ENCODE measurements around the gene FAM240B.

Gene FAM240B

GRCh38 chr9:38720083-38720745 lies at the start of gene FAM240B:
TSS of gene FAM240B (minus strand) at chr9:38720133. CDS start at chr9:38703999, 16,134 bp downstream.
- no peak for DNase-seq (ENCODE audit: low spot score)

GRCh38 chr9:38768351-38768761 lies 48.4 kb upstream of the FAM240B start:
- DNase-seq (ENCODE audit: low spot score): no peak

DNA sequence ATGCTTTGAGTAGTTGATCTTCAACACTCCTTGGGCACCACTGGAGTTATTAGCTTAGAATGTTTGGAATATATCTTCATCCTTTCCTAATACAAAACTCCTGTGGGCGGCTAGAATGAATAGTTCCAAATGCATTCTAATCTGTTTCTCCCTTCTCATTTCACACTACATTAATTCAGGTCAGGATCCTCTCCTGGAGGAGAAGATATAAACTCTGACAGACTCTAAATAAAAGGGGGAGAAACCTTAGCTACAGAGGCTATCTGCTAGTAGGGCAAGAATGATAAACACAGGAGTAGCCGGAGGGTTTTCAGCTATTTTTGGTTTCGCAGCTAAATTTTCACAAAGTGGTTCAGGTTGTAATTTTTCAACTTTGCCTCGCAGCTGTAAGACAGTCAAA lies 45.2 kb upstream of the FAM240B start:
- DNase-seq (ENCODE audit: low spot score): no peak

DNA sequence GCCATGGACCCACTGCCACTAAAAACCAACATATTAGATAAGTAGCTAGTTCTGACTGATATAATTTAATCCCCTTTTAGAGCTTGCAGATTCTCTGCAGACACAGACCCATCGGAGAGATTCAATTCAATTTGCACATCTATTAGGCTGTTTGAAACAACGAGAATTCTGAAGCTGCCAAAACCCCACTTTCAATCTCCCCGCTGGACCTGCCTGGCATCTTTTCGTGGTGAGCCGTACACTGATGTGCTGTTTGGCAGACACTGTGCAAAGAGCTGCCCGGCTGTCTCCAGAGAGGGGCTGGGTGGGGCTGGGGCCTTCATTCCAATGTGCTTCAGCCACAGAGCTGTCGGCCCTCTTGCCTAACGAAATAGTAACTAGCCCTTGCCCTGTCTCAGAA lies 42.1 kb upstream of the FAM240B start:
- no peak for DNase-seq (ENCODE audit: low spot score)

- DNase-seq (ENCODE audit: low spot score): no peak
Observed at GRCh38 chr9:38761339-38761738, 41.4 kb upstream of the FAM240B start.

GRCh38 chr9:38756702-38757101 lies 36.8 kb upstream of the FAM240B start:
- no peak for DNase-seq (ENCODE audit: low spot score)

DNA sequence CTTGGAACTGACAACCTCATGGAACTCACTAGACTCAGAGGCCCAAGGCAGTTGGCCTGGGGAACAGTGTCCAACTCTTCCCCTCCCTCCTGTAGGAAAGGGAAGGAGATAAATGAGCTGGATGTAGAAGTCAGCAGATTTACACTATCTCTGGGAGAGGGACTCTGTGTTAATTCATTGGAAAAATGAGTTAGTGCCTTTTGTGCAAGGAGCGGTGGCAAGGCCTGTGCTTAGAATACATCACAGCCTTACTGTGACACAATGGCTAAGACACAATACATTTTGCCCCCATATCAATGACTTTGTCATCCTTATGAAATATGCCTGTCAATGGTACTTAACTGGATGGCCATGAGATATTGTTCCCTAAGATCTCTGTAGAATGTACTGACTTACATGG lies 28.0 kb upstream of the FAM240B start:
- DNase-seq (ENCODE audit: low spot score): no peak

GRCh38 chr9:38747067-38747466 lies 27.1 kb upstream of the FAM240B start:
- no peak for DNase-seq (ENCODE audit: low spot score)

DNA sequence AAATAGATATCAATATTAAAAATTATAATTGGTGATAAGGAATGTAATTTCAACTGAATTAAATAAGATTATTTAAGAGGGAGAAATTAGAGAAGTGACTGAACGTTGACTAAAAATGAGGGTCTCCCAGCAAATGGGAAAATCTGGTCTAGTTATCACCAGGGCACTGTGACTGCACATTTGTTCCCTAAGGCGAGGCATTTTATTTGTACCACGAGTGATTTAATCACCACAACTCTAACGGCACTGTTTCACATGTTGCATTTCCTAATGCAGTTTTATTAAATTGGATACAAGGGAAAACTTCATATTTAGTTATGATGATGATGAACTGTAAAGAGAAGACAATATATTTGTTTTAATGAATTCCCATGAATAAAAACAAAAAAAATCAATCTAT lies 26.4 kb upstream of the FAM240B start:
- DNase-seq (ENCODE audit: low spot score): no peak

- DNase-seq (ENCODE audit: low spot score): no peak
Observed at GRCh38 chr9:38744484-38744883, 24.6 kb upstream of the FAM240B start.

DNA sequence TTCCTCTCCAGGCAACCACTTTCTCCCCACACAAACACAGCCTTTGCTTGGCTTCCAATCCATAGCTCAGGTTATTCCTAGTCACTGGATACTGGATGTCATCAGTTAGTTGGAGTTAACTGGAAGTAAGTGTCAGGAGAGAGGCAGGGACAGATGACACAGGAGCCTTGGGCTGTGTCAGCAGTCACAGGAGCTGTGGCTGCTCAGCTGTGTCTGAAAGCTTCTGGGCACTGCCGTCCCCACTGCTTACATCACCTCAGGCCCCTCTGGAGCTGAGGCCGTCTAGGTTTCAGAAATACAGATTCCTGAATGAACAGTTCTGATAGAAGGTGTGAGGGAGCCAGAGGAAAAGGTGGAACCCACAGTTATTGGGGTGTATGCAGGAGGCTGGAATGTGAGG lies 17.3 kb upstream of the FAM240B start:
- DNase-seq (ENCODE audit: low spot score): no peak

GRCh38 chr9:38734831-38735230 lies 14.9 kb upstream of the FAM240B start:
- no peak for DNase-seq (ENCODE audit: low spot score)

DNA sequence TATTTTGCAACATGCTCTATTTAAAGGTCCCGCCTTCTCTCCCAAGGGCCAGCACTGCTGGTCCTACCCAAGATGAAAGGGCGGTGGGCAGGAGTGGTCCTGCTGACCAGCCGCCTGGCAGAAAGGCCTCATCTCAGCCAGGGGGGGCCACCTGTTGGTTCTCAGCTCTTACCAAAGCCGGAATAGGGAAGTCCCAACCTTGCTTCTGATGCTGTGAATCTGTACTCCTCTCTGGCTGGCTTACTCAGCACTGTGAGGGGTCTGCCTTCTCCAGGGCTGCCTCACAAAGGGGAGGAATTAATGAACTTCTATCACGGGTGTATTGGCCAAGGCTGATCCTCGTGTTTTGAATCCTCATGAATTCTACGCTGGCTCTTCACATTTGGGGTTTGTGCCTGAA lies 13.6 kb upstream of the FAM240B start:
- DNase-seq (ENCODE audit: low spot score): no peak

GRCh38 chr9:38732885-38733284 lies 13.0 kb upstream of the FAM240B start:
- no peak for DNase-seq (ENCODE audit: low spot score)

GRCh38 chr9:38727497-38728001 lies 7.6 kb upstream of the FAM240B start:
- DNase-seq (ENCODE audit: low spot score): peak; percentile 23

DNA sequence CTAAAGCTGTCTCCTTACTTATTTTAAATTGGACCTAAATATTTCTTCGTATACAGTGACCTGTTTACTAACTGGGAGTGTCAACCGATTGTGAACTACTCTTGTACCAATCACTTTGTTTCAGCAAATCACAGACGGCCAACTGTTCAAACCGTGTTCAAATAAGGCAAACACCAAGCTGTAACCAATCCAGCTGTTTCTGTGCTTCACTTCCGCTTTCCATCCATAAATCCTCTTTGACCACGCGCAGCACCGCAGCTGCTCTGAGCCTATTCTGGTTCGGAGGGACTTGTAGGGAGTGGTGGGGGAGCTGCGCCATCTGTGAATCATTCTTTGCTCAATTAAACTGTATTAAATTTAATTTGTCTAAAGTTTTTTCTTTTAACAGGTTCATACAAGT lies 4.8 kb upstream of the FAM240B start:
- no peak for DNase-seq (ENCODE audit: low spot score)

DNA sequence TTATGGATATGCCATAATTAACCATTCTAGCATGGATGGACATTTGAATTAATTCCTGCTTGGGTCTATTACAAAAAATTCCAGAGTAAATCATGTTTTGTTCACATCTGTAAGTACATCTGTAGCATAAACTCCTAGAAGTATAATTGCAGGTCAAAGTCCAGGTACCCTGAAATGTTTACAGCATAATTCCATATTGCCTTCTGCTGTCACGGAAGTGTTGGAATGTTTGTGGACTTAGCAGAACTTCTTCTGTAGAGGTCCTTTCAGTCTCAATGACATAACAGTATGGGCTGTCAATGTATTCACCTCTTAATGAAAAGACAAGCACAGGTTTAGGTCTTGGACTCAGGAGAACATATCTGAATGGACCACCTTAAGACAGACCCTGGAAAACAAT lies 1.8 kb downstream of the FAM240B start:
- DNase-seq (ENCODE audit: low spot score): no peak

- no peak for DNase-seq (ENCODE audit: low spot score)
Observed at GRCh38 chr9:38715684-38716083, 4.2 kb downstream of the FAM240B start.

DNA sequence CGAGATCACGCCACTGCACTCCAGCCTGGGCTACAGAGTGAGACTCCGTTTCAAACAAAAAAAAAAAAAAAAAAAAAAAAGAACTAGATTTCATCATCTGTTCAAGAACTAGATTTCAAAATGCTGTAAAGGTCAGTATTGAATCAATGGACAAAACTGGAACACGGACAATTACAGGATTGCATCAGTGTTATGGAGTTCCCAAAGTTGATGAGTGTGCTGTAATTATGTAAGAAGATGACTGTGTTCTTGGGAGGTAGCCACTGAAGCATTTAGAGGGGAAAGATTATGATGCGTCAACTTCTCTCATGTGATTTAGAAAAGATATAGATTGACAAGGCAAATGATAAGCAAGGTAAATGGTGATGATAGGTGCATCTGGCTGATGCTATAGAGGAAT lies 6.5 kb downstream of the FAM240B start:
- DNase-seq (ENCODE audit: low spot score): no peak

- DNase-seq (ENCODE audit: low spot score): no peak
Observed at GRCh38 chr9:38708759-38709158, 11.2 kb downstream of the FAM240B start.

- DNase-seq (ENCODE audit: low spot score): peak; percentile 15
Observed at GRCh38 chr9:38707885-38708637, 11.9 kb downstream of the FAM240B start.

DNA sequence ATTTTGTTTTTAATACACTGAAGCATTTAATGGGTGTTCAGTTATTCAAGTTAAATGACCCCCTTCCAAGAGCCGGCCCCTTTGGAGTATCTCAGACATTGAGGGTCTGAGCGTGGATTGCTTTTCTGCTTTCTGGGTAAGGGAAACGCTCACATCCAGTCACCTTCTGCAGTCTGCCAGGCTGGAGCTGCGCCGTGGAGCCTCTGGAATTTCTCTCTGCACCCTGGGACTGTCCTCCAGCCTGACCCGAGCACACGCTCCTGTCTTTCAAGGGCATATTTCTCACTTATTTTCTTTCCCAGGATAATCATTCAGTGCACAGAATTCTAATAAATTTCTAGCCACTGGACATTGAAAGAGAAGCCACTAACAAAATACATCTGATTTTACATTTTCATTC lies 13.4 kb downstream of the FAM240B start:
- DNase-seq (ENCODE audit: low spot score): no peak

- no peak for DNase-seq (ENCODE audit: low spot score)
Observed at GRCh38 chr9:38705917-38706316, 14.0 kb downstream of the FAM240B start.

GRCh38 chr9:38700695-38701094 lies 19.2 kb downstream of the FAM240B start:
- DNase-seq (ENCODE audit: low spot score): no peak
